HG02973 (cell line): ENCODE results near the gene SMYD4.
"Not testable (repeated sequence)": the region's sequence is repeated elsewhere in the genome, so short reads cannot be mapped to it uniquely, and the experiment has no call there.

Experiments used
- ATAC-seq: cut with Tn5 transposase; IDR thresholded peaks from one replicate; pipeline ENCODE4 v1.9.1; 2021; ENCODE audit warnings: moderate library complexity; ENCODE audit not compliant: unreplicated experiment

Gene SMYD4

DNA sequence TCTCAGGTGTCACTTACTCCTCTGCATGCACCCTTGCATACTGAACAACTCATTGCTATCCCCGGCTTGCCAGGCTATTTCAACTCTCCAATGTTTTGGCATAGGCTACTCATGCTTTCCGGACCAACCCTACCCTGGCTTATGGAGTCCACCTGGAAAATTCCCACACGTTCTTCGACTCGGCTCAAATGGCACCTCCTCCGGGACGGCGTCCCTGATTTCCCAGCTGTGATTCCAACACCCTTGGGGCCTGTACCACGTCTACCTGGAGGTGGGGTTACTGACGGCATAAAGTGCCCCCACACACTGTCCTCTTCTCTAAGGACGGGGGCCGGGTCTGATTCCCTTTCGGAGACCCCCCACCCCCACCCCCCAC, 498 bp downstream of the SMYD4 start:
- ATAC-seq = no peak

- no peak for ATAC-seq
Measured at GRCh38 chr17:1820528-1821252, 9.0 kb downstream of the SMYD4 start.

- no peak for ATAC-seq
Measured at GRCh38 chr17:1813088-1813487, 16.6 kb downstream of the SMYD4 start.

DNA sequence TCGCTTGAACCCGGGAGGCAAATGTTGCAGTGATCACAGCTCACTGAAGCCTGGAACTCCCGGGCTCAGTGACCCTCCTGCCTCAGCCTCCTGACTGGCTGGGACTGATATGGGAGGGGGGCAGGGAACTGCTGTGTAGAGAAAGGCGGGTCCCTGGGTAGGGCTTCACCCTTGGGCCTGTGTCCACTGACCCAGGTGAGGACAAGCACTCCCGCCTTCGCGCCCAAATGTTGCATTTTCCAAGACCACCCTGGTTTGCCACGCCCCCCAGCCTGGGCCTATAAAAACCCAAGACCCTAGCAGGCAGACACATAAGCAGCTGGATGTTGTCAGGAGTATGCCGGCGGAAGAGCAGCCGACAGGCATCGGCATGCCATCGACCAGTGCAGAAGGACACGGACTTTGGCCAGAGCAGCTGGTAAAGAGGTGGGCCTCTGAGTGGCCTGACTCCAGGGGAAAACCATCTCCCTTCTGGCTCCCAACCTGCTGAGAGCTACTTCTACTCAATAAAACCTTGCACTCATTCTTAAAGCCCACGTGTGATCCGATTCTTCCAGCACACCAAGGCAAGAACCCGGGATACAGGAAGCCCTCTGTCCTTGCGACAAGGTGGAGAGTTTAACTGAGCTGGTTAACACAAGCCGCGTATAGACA, 19.1 kb downstream of the SMYD4 start:
- ATAC-seq = no peak

- ATAC-seq = not testable (repeated sequence)
Measured at GRCh38 chr17:1809815-1810214, 19.9 kb downstream of the SMYD4 start.

GRCh38 chr17:1808644-1809043, 21.1 kb downstream of the SMYD4 start:
- ATAC-seq = no peak

GRCh38 chr17:1807890-1808289, 21.8 kb downstream of the SMYD4 start:
- ATAC-seq = no peak

- no peak for ATAC-seq
Measured at GRCh38 chr17:1803280-1803679, 26.4 kb downstream of the SMYD4 start.

GRCh38 chr17:1802429-1802828, 27.3 kb downstream of the SMYD4 start:
- ATAC-seq = no peak

DNA sequence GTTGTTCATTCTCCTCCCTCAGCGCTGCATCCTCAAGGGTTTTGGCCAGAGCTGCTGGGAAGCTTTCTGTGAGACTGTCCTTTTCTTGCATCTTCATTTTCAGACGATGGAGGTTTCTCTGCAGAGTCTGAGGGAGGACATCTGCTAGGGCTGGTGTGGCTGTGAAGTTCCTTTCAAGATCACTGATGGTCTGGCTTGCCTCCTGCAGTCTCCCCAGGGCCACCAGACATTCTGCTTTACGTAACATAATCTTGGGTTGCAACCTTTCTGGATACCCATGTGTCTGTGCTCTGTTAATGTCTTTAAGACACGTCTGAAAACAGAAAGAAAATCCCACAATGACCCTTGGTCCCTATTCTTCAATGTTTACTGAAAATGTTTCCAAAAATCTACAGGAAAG, 29.0 kb downstream of the SMYD4 start:
- no peak for ATAC-seq

DNA sequence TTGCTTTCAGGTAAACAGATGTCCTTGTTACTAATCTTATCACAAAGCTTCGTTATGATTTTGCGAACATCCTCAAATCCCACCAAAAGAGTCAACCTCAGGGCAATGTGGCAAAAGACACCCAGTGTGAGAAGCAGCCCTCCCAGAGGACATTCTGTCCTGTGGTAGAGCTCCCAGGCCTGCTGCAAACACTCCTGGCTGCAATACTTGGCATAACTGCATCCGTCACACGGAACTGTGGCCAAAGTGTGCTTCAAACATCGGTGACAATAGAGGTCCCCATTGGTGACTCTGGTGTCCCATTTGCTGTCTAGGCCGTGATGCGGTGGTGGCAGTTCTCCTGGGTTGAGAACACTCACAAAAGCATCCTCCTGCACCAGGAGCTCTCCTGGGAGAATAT, 29.5 kb downstream of the SMYD4 start:
- ATAC-seq = no peak

DNA sequence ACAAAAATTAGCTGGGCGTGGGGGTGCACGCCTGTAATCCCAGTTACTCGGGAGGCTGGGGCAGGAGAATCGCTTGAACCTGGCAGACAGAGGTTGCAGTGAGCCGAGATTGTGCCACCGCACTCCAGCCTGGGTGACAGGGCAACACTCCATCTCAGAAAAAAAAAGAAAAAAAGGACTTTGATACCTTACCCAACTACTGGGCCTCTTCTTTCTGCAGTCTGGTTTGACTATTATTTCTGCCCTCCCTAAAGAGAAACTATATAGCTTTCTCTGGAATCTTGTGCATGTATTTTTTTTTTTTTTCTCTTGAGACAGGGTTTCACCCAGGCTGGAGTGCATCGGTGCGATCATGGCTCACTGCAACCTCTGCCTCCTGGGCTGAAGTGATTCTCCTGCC, 31.9 kb downstream of the SMYD4 start:
- ATAC-seq = not testable (repeated sequence)

GRCh38 chr17:1797323-1797722, 32.4 kb downstream of the SMYD4 start:
- ATAC-seq = no peak

GRCh38 chr17:1796800-1797199, 32.9 kb downstream of the SMYD4 start:
- no peak for ATAC-seq

GRCh38 chr17:1793447-1793806, 36.3 kb downstream of the SMYD4 start:
- ATAC-seq = no peak

GRCh38 chr17:1792495-1793446, 36.9 kb downstream of the SMYD4 start:
- no peak for ATAC-seq

GRCh38 chr17:1789936-1790335, 39.8 kb downstream of the SMYD4 start:
- ATAC-seq = no peak

DNA sequence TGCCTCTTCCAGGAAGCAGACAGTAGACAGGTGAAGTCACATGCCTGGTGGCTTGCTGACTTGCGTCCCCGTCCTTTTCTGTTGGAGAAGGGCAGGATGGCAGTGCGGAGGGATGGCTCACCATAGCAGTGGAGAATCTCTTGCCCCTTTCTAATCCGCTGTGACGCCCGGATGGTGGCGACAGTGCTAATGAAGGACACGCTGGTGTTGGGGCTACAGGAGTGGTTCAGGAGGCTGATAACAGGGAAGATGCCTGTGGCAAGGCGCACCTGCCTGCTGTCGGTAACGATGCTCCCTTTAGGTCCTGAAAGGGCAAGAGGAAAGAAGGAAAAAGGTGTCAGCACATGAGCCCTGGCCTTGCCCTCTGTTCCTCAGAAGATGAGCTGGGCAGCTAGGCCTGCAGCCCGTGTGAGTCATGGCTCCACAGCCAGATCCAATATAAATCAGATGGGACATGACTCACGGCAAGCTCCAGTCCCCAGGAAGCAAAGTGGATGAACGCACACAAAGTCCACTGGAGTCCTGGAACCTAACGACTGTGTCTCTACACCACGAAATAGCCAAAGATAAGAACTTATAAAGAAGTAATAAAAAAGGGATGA, 42.3 kb downstream of the SMYD4 start:
- ATAC-seq = no peak

- ATAC-seq = no peak
Measured at GRCh38 chr17:1786708-1787107, 43.0 kb downstream of the SMYD4 start.

DNA sequence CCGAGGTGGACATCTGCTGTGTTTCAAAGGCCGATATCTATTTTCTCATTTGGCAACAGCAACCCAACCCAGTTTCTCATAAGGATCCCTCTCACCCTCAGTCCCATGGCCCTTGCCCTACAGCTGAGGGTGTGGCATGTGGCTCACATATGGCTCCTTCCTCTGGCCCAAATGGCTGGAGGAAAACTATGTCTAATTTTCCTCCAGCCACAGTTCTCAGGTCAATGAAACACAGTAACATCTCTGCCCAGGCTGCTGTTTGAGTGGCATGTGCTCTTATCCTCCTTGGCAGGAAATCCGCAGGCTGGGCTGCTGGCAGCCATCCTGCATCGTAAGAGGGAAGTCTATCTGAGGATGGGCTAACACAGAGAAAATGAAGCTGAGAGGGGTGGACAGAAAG, 43.8 kb downstream of the SMYD4 start:
- ATAC-seq = no peak

GRCh38 chr17:1783834-1784611, 45.7 kb downstream of the SMYD4 start:
- no peak for ATAC-seq
